Psoas muscle (tissue), 8 donors: ENCODE results near the gene VCAN. TPM values are rescaled to one million over a fixed set of nuclear protein-coding genes. Genes with fewer than 3 reads are reported as not detected.

Source experiments
- ATAC-seq, 4 donors: fragments of 200-7000 bp; cut with Tn5 transposase; one replicate each; pipeline ENCODE4 v1.9.1; 2020; ENCODE audit warnings: moderate library complexity in 3 of 4, mild to moderate bottlenecking in 2 of 4
- DNase-seq, 2 donors: peaks; one replicate each; pipeline ENCODE4 v3.0.0-alpha.2; 2020
- H3K27ac ChIP-seq: fragments of 200-600 bp; one replicate; pipeline ENCODE4 v1.8.0; 2022
- H3K27me3 ChIP-seq, 3 donors: fragments of 200-600 bp in 1 of 3; one replicate each; pipeline versions ENCODE4 v1.6.1 to v1.8.0; 2013 to 2022; ENCODE audit warnings: low read length in 2 of 3, mild to moderate bottlenecking in 2 of 3, moderate library complexity in 1 of 3; ENCODE audit not compliant: insufficient read depth in 3 of 3
- H3K36me3 ChIP-seq, 2 donors: fragments of 200-600 bp in 1 of 2; one replicate each; pipeline versions ENCODE4 v1.6.1 to v1.8.0; 2013 to 2022; ENCODE audit warnings: low read depth in 1 of 2, mild to moderate bottlenecking in 1 of 2, moderate library complexity in 1 of 2; ENCODE audit not compliant: insufficient read depth in 1 of 2
- H3K4me1 ChIP-seq: fragments of 200-600 bp; one replicate; pipeline ENCODE4 v1.8.0; 2022
- H3K4me3 ChIP-seq: fragments of 200-600 bp; one replicate; pipeline ENCODE4 v1.8.0; 2022; ENCODE audit warnings: mild to moderate bottlenecking
- H3K9me3 ChIP-seq: fragments of 200-600 bp; one replicate; pipeline ENCODE4 v1.8.0; 2022
- WGBS, 3 donors: extraction: QIAGEN DNeasy Blood & Tissue Kit; methylation state at CpG; one replicate each; pipeline versions ENCODE4 v1.1.6 to v1.1.7; 2013; 5-methylcytosine and 5-hydroxymethylcytosine counted together
- intact Hi-C, 2 donors: fragments of 100-400 bp; cut with DNase I; formaldehyde crosslinking; loops; one replicate each; pipeline versions ENCODE4 v1.11.0 to v1.14.2; 2022
- polyA plus RNA-seq, 3 donors: library from polyadenylated mRNA; stranded (reverse); fragments of 200-250 nt; gene quantifications; one replicate each; pipeline ENCODE4 v1.2.3, GENCODE V29; 2013
- total RNA-seq, 4 donors: library from RNA; stranded (reverse); fragmentation: NEBNext Ultra II Directional in 2 of 4; extraction: Animal tissue kit (Norgen Biotek cat#: 25700) in 2 of 4; gene quantifications; one replicate each; pipeline versions ENCODE4 v1.2.1 to v1.2.4, GENCODE V29; 2021 to 2023
- TF ChIP-seq, protein P1 (sequence below): fragments of 200-600 bp; IDR thresholded peaks from one replicate; pipeline ENCODE4 v1.8.0; 2022; ENCODE audit warnings: antibody characterized with exemption
- donor health status: healthy with polysubstance abuse.
- donor health status: DM: no; HTN: no; CAD: no; lungs with moderate emphysema.
- donor health status: Bipolar disorder and iron deficiency.
- donor health status: healthy.
- donor health status: DM: yes; HTN: yes; CAD: no.
- donor health status: DM: no; HTN: no; CAD: no.
- donor health status: DM: no; HTN: no; CAD: no.
- donor health status: DM: yes; HTN: yes; CAD: no.

VCAN gene
- total and polyA plus RNA-seq, 7 donors: 2.7 to 26.1 (median 8.8) TPM

DNA sequence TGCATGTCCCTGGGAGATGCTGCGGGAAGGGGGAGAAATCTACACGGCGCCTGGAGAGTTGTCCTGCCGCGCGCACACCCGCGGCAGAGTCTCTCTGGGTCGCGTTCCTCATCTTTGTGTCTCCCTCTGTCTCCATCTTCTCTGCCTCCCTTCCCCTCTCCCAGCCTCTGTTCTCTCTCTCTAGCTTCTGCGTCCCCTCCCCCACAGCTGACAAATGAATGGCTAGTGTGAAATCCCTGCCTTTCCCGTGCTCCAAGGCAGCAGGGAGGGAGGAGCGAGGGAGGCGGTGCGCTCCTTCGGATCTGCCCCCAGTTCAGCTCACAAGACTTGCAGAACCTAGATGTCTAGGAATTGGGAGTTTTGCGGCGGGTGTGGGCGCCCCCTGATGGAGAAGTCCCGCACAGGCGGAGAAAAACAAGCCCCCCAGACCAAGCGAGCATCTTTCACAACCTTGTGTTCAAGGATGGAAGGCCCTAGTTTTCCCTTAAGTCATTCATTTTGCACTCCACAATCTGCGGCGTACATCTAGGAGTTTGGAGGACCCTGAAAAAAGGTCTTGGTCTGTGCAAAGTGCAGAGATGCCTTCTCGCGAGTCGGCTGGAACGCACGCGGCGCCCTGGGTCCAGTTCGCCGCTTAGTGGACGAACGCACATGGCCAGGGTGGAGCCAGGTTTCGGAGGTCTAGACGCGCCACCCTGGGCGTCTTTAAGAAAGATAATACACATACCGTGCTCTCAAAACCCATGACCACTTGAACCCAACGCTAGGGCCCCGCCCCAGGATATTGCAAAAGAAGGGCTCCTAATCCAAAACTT lies 2.0 kb downstream of the VCAN start:
- Histone ChIP-seq H3K9me3 (no peaks in the 10 kb centered on the region), H3K27me3 (peaks cover 0 to 84% (median 11%) of the 10 kb centered on the region in 3 donors), H3K4me1 (peaks cover 4% of the 10 kb centered on the region), H3K27ac (peak overlapping the region; percentile 48), H3K36me3 (no peaks in the 10 kb centered on the region), H3K4me3 (peak overlapping the region; percentile 62)
- TF ChIP-seq, protein P1, sequence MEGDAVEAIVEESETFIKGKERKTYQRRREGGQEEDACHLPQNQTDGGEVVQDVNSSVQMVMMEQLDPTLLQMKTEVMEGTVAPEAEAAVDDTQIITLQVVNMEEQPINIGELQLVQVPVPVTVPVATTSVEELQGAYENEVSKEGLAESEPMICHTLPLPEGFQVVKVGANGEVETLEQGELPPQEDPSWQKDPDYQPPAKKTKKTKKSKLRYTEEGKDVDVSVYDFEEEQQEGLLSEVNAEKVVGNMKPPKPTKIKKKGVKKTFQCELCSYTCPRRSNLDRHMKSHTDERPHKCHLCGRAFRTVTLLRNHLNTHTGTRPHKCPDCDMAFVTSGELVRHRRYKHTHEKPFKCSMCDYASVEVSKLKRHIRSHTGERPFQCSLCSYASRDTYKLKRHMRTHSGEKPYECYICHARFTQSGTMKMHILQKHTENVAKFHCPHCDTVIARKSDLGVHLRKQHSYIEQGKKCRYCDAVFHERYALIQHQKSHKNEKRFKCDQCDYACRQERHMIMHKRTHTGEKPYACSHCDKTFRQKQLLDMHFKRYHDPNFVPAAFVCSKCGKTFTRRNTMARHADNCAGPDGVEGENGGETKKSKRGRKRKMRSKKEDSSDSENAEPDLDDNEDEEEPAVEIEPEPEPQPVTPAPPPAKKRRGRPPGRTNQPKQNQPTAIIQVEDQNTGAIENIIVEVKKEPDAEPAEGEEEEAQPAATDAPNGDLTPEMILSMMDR: peak; percentile 58
- DNase-seq (peak; percentile 89 to 92), ATAC-seq (peak; percentile 66 to 80 (median 78))
- WGBS, 3 donors: 0 to 1% (median 0%) methylated on average over 42 of the region's 42 CpGs
- intact Hi-C loops: loop anchor here in 1 of 2 donors (5.0 kb wide), 1 partner anchor 1116 kb away; no protein-coding TSS in a partner anchor

DNA sequence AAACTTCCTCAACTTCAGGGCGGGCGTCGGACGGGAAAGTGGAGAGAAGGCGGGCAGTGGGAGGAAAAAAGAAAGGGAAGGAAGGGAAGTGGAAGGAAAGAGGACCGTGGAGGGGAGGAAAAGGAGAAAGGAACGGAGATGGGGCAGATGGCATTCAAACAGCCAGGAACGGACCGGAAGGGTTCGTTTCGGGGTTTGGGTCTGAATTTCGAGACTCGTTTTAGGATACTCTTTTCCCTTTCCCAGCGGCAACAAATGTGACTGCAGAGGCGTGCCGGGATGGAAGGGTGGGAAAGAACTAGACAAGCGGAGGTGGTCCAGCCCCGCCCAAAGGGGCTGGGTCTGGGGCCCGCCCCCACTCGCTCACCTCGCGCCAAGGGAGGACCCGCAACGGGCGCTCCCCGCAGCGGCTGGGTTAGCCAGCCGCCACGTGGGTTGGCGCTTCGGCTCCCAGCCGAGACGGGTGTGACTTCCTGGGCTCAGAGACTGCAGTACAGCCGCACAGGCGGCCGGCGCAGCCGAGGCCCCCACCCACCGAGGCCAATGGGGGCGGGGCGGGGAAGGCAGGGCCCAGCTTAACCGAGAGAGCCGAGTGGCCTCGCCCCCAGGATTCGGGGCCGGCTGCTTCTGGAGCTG lies 2.7 kb downstream of the VCAN start:
- intact Hi-C loops: loop anchor here in 1 of 2 donors (5.0 kb wide), 1 partner anchor 1117 kb away; no protein-coding TSS in a partner anchor
- Histone ChIP-seq H3K27ac (peak overlapping the region; percentile 48), H3K9me3 (no peaks in the 10 kb centered on the region), H3K4me1 (peaks cover 4% of the 10 kb centered on the region), H3K27me3 (peaks cover 0 to 82% (median 11%) of the 10 kb centered on the region in 3 donors), H3K4me3 (peak overlapping the region; percentile 62), H3K36me3 (no peaks in the 10 kb centered on the region)
- TF ChIP-seq, protein P1: no peak
- WGBS, 3 donors: 0 to 1% (median 0%) methylated on average over 44 to 46 of the region's 46 CpGs
- ATAC-seq (peak; percentile 51 to 73 (median 66)), DNase-seq (peak; percentile 87 to 90)

DNA sequence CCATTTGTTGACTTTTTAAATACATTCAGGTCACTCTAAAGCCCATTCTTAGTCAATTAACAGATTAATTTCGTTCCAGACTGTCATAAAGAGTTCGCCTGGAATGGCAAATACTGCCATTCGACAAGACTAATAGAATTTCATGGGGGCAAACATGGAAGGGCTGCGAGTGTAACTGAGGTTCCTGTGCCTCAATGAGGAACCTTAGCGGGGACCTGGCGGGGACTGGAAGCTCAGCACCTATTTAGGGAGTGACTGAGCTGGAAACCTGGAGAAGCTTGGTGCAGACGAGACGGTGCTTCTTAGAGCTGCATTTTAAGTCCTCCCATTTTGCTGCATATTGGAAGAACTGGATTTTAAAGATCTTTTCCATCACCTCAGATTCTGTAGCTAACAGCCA lies 3.4 kb downstream of the VCAN start:
- Histone ChIP-seq H3K27me3 (peaks cover 0 to 76% (median 11%) of the 10 kb centered on the region in 3 donors), H3K27ac (no peak overlapping the region), H3K4me3 (peak overlapping the region; percentile 62), H3K4me1 (peaks cover 4% of the 10 kb centered on the region), H3K36me3 (no peaks in the 10 kb centered on the region), H3K9me3 (no peaks in the 10 kb centered on the region)
- no peak for ATAC-seq
- no peak for DNase-seq
- TF ChIP-seq, protein P1: no peak
- intact Hi-C loops: loop anchor here in 1 of 2 donors (5.0 kb wide), 1 partner anchor 1118 kb away; no protein-coding TSS in a partner anchor
- 15 to 20% (median 17%) methylated on average over 8 of the region's 8 CpGs for WGBS, 3 donors

DNA sequence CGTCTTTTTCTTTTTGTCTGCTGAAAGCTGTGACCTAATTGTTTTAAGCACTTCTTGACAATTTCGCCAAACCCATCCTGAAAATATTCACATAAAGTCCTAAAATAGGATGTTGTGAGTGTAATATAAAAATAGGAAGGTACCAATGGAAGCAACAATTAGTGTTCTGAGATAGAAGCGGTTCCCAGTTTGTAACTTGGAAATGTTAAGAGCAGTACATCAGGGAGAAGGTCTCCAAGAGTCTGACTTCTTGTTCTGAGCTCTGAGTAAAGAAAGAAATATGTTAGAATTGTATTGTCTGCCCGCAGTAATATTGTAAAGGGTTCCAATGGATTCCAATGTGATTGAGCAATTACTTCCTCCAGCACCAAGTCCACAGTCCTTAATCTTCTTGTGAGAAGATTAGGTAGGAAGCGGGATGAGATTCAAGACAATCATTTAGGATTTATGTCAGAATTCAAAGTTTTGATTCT lies 3.9 kb downstream of the VCAN start:
- Histone ChIP-seq H3K4me3 (peak overlapping the region; percentile 62), H3K36me3 (no peaks in the 10 kb centered on the region), H3K9me3 (no peaks in the 10 kb centered on the region), H3K27me3 (peaks cover 0 to 73% (median 11%) of the 10 kb centered on the region in 3 donors), H3K4me1 (peaks cover 4% of the 10 kb centered on the region), H3K27ac (no peak overlapping the region)
- ATAC-seq (no peak), DNase-seq (no peak)
- intact Hi-C loops: no loop called here
- WGBS, 3 donors: 37 to 43% (median 42%) methylated on average over 5 of the region's 5 CpGs
- TF ChIP-seq, protein P1: no peak
